ENCODE results near the gene NLRC5.
"Not testable (repeated sequence)": the region's sequence is repeated elsewhere in the genome, so short reads cannot be mapped to it uniquely, and the experiment has no call there.

NLRC5 gene

GRCh38 chr16:57048095-57048494 is 58.7 kb downstream of the NLRC5 start:
- no peak for DNase-seq (ENCODE audit: low read depth in 2 of 2)

- DNase-seq (ENCODE audit: low read depth in 2 of 2): no peak
Measured at GRCh38 chr16:57049678-57050077, 60.3 kb downstream of the NLRC5 start.

GRCh38 chr16:57051696-57052228 is 62.4 kb downstream of the NLRC5 start:
- DNase-seq (ENCODE audit: low read depth in 2 of 2): no peak

- no peak for DNase-seq (ENCODE audit: low read depth in 2 of 2)
Measured at GRCh38 chr16:57053206-57053605, 63.8 kb downstream of the NLRC5 start.

GRCh38 chr16:57054338-57054737 is 65.0 kb downstream of the NLRC5 start:
- DNase-seq (ENCODE audit: low read depth in 2 of 2): no peak

- no peak for DNase-seq (ENCODE audit: low read depth in 2 of 2)
Measured at GRCh38 chr16:57054771-57055170, 65.4 kb downstream of the NLRC5 start.

- no peak for DNase-seq (ENCODE audit: low read depth in 2 of 2)
Measured at GRCh38 chr16:57055671-57056070, 66.3 kb downstream of the NLRC5 start.

GRCh38 chr16:57058291-57058861 is 69.0 kb downstream of the NLRC5 start:
- DNase-seq (ENCODE audit: low read depth in 2 of 2): no peak

- no peak for DNase-seq (ENCODE audit: low read depth in 2 of 2)
Measured at GRCh38 chr16:57060323-57061083, 71.1 kb downstream of the NLRC5 start.

- DNase-seq (ENCODE audit: low read depth in 2 of 2): no peak
Measured at GRCh38 chr16:57061084-57061905, 71.9 kb downstream of the NLRC5 start.

GRCh38 chr16:57062329-57062728 is 73.0 kb downstream of the NLRC5 start:
- no peak for DNase-seq (ENCODE audit: low read depth in 2 of 2)

- DNase-seq (ENCODE audit: low read depth in 2 of 2): not testable (repeated sequence)
Measured at GRCh38 chr16:57063189-57063588, 73.8 kb downstream of the NLRC5 start.

GRCh38 chr16:57064995-57065394 is 75.6 kb downstream of the NLRC5 start:
- no peak for DNase-seq (ENCODE audit: low read depth in 2 of 2)

- no peak for DNase-seq (ENCODE audit: low read depth in 2 of 2)
Measured at GRCh38 chr16:57066625-57067024, 77.3 kb downstream of the NLRC5 start.

- DNase-seq (ENCODE audit: low read depth in 2 of 2): no peak
Measured at GRCh38 chr16:57067347-57067746, 78.0 kb downstream of the NLRC5 start.

- no peak for DNase-seq (ENCODE audit: low read depth in 2 of 2)
Measured at GRCh38 chr16:57069053-57069452, 79.7 kb downstream of the NLRC5 start.

- no peak for DNase-seq (ENCODE audit: low read depth in 2 of 2)
Measured at GRCh38 chr16:57069635-57070370, 80.4 kb downstream of the NLRC5 start.

GRCh38 chr16:57070424-57070823 is 81.1 kb downstream of the NLRC5 start:
- no peak for DNase-seq (ENCODE audit: low read depth in 2 of 2)

GRCh38 chr16:57071081-57071732 is 81.8 kb downstream of the NLRC5 start:
- not testable (repeated sequence) for DNase-seq (ENCODE audit: low read depth in 2 of 2)

GRCh38 chr16:57071831-57072582 is 82.7 kb downstream of the NLRC5 start:
- no peak for DNase-seq (ENCODE audit: low read depth in 2 of 2)

Data from stimulated activated CD4-positive, alpha-beta T cell treated with anti-CD3 and anti-CD28 coated beads, Interleukin-15, amount 100 ng/mL, for 48 hours (primary cell).